Measurements from ENCODE around the gene SGCA. TPM values are rescaled to one million over a fixed set of nuclear protein-coding genes. Genes with fewer than 3 reads are reported as not detected.

Gene SGCA
- total and polyA plus RNA-seq, 9 of the 15 experiments (the other 6 are each of a cell fraction or from before 2014, with no cell fraction given), result not detected

DNA sequence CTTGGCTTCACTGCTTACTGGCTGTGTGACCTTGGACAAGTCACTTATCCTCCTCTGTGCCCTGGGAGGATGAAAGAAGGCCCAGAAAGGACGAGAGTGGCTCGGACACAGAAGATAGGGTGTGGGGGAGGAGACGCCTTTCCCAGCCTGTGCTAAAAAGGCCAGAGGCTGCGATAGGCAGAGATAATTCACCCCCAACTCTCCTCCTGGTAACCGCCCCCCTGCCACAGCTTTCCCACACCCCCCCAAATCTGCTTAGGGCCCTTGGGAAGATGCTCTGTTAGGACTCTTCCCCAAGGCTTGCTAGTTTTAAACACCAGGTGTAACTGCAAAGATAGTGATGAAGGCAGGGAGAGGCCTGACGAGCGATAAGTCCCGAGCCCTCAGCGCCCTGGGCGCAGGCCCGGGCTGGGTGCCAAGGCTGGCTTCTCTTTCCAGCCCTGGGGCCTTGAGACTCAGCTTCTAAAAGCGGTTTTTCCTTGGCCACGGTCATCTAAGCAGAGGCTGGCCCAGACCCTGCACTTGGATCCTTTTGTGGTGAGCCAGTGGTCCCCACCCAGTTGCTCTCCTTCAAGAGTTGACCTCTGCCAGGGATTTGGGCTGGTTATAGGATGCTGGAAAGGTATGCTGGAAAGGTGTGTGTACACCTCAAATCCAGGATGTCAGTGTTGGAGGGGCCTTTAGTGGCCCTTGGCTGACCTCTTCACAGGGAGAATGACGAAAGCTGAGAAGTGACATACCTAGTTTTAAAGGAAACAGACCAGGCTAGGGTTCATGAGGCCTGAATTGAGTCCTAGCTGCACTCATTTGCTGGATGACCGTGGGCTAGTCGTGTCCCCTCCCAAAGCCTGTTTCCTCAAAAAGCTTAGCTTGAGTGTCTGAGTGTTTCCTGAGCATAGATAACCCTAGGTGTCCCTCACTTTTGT lies 11.9 kb upstream of the SGCA start (continued):
- TF ChIP-seq ZNF121 (CRISPR knock-in tag; conservative IDR thresholded peaks at IDR 0.05) (no peak), FOXP1 (CRISPR knock-in tag; IDR thresholded peaks at IDR 0.05) (no peak), ZNF444 (CRISPR knock-in tag; IDR thresholded peaks at IDR 0.05) (no peak), U2AF1 (optimal IDR thresholded peaks at IDR 0.05; ENCODE audit: low read depth, low read length) (no peak), HOXB6 (CRISPR knock-in tag; IDR thresholded peaks at IDR 0.05; ENCODE audit: borderline replicate concordance) (no peak), CHD2 (IDR thresholded peaks at IDR 0.05; ENCODE audit: low read depth, low read length) (no peak), GATAD2A (IDR thresholded peaks at IDR 0.05) (no peak), TRIM24 (IDR thresholded peaks at IDR 0.05) (peak in 1 of 2 experiments; percentile 48; a peak in 2 of 4 replicates), GMEB1 (CRISPR knock-in tag; IDR thresholded peaks at IDR 0.05) (no peak), ZNF584 (CRISPR knock-in tag; IDR thresholded peaks at IDR 0.05; ENCODE audit: low read depth) (no peak), TGIF2 (CRISPR knock-in tag; IDR thresholded peaks at IDR 0.05) (no peak), ZNF668 (CRISPR knock-in tag; IDR thresholded peaks at IDR 0.05) (no peak), ZBTB5 (IDR thresholded peaks at IDR 0.05) (no peak), ZNF518B (CRISPR knock-in tag; IDR thresholded peaks at IDR 0.05) (no peak), JUNB (CRISPR knock-in tag; conservative IDR thresholded peaks at IDR 0.05) (no peak), ARID2 (IDR thresholded peaks at IDR 0.05) (no peak), STAG1 (CRISPR knock-in tag; IDR thresholded peaks at IDR 0.05; ENCODE audit: borderline replicate concordance) (no peak), KHSRP (IDR thresholded peaks at IDR 0.05) (no peak), YBX1 (IDR thresholded peaks at IDR 0.05) (no peak), SNRNP70 (optimal IDR thresholded peaks at IDR 0.05; ENCODE audit: low read depth, low read length) (no peak), USF1 (CRISPR knock-in tag; IDR thresholded peaks at IDR 0.05) (no peak)
- TF ChIP-seq, protein P1, sequence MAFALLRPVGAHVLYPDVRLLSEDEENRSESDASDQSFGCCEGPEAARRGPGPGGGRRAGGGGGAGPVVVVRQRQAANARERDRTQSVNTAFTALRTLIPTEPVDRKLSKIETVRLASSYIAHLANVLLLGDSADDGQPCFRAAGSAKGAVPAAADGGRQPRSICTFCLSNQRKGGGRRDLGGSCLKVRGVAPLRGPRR (CRISPR knock-in tag; IDR thresholded peaks at IDR 0.05), result no peak
